ENCODE data around the gene TMEM132D. TPM values are rescaled to one million over a fixed set of nuclear protein-coding genes. Genes with fewer than 3 reads are reported as not detected.

TMEM132D gene
- total and polyA plus RNA-seq, 2 of the 8 experiments (the other 6 are each of a cell fraction or from before 2014, with no cell fraction given), result 3.5 to 10.1 TPM

DNA sequence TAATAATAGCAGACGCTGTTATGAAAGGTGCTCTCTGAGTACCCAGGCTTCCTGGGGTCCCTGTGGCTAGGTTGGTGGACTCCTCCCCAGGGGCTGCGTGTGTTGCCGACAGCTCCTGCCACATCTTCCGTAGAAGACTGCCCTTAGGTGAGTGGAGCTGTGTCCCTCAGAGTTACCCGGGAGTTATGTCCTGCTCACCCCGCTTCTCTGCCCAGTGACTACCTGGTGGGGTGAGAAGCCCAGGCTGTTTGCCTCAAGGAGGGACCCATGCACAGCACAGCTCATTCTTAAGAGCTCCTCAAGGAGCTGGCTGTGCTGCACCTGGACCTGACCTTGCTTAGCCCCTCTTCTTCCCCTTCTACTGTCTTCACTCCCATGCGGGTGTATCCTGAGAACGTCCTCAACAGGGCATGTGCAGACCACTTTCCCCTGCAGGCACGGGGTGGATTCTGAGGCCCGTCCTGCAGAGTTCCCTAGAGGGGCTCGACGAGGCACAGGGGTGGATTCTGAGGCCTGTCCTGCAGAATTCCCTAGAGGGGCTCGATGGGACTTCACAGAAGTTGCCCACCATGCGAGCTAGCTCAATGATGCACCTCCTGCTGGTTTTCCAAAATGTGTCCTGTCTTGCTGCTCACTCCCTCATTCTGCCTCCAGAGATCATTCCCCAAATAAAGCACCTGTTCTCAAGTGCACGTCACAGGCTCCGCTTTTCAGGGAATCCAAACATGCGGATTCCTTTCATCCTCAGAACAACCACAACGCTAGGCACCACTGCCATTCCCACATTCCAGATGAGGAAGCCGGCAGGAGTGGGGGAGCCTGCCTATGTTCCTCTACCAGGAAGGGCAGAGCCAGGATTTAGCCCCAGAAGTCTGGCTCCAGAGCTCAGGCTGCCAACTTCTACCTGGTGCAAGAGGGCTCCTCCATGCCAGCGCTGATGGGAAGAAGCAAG is 818.7 kb downstream of the TMEM132D start:
- H2BK120ac ChIP-seq (replicated peaks; ENCODE audit: low read depth, low read length), result no peak overlapping the region
- WGBS, 2 experiments (ENCODE audit: extremely low coverage in 1 of 2, insufficient coverage in 1 of 2, insufficient read length in 1 of 2, insufficient replicate concordance in 2 of 2, low coverage in 1 of 2, low lambda C conversion rate in 2 of 2, missing lambda C conversion rate in 1 of 2), result 90% methylated on average over 20 of the region's 20 CpGs; no CpG with 5 or more reads in 1 of the 2 experiments
- H3K23me2 ChIP-seq (ENCODE audit: low read depth, low read length), result no peaks in the 10 kb centered on the region
- no peak overlapping the region for H4K91ac ChIP-seq (replicated peaks; ENCODE audit: insufficient read length, low read length)
- H2AFZ ChIP-seq (ENCODE audit: low read length), result no peak overlapping the region
- H4K8ac ChIP-seq (ENCODE audit: extremely low read depth, insufficient read depth, low read length), result no peak overlapping the region
- H2BK20ac ChIP-seq (ENCODE audit: low read length), result no peak overlapping the region
- H3K4me2 ChIP-seq (ENCODE audit: insufficient read depth in 1 of 2, low read depth in 2 of 2, low read length in 2 of 2), result no peak overlapping the region
- no peaks in the 10 kb centered on the region; a peak in 1 of 4 replicates for H3K9me3 ChIP-seq (ENCODE audit: insufficient read depth in 2 of 2, low read depth in 1 of 2, low read length in 1 of 2)
- no peaks in the 10 kb centered on the region for H3K79me2 ChIP-seq (ENCODE audit: control insufficient read depth in 1 of 2, insufficient read depth in 2 of 2, low read length in 2 of 2)
- H2BK15ac ChIP-seq (ENCODE audit: low read length), result no peak overlapping the region
- no peak overlapping the region for H3K14ac ChIP-seq (ENCODE audit: insufficient read length)
- no peak overlapping the region for H3K4me3 ChIP-seq (ENCODE audit: extremely low read depth in 1 of 4, insufficient read depth in 2 of 4, low read depth in 3 of 4, low read length in 4 of 4)
- FAIRE-seq, result no peak
- peaks cover 0 to 2% of the 10 kb centered on the region in 2 experiments for H4K20me1 ChIP-seq (replicated peaks in 1 of 2; ENCODE audit: control insufficient read depth in 1 of 2, insufficient read depth in 2 of 2, low read length in 2 of 2)
- H3K27ac ChIP-seq (ENCODE audit: low read depth, low read length), result no peak overlapping the region
- no peak overlapping the region for H2BK5ac ChIP-seq (ENCODE audit: low read depth, low read length)
- H3K9ac ChIP-seq (replicated peaks in 1 of 4; ENCODE audit: extremely low read depth in 1 of 4, low read depth in 3 of 4, low read length in 3 of 4), result no peak overlapping the region
- H3K4ac ChIP-seq (replicated peaks; ENCODE audit: insufficient read length, low read depth, low read length), result no peak overlapping the region
- CTCF ChIA-PET (ENCODE audit: partially characterized antibody), result interaction anchor here (0.6 to 6.9 kb wide), 8 partner anchors 15 to 948 kb away, joined by 3 to 31 read pairs (median 5); no protein-coding TSS in a partner anchor
- POLR2A ChIA-PET (ENCODE audit: partially characterized antibody), result no interaction called here
- H3K36me3 ChIP-seq (ENCODE audit: control insufficient read depth in 2 of 4, insufficient read depth in 4 of 4, low read length in 3 of 4), result no peaks in the 10 kb centered on the region
- no peaks in the 10 kb centered on the region for H3K27me3 ChIP-seq (replicated peaks in 1 of 4; ENCODE audit: control insufficient read depth in 3 of 4, extremely low read depth in 1 of 4, insufficient read depth in 3 of 4, low read length in 3 of 4)
- no peaks in the 10 kb centered on the region for H3K4me1 ChIP-seq (replicated peaks in 1 of 4; ENCODE audit: control insufficient read depth in 3 of 4, insufficient read depth in 4 of 4, low read length in 3 of 4)
- H4K5ac ChIP-seq (ENCODE audit: insufficient read length, low read depth, low read length), result no peak overlapping the region
- no peaks in the 10 kb centered on the region for H3K79me1 ChIP-seq (ENCODE audit: low read depth, low read length)
- TF ChIP-seq BRCA1 (IDR thresholded peaks at IDR 0.05; ENCODE audit: low read depth, low read length), result no peak
- no peak for TF ChIP-seq KDM5A (IDR thresholded peaks at IDR 0.05; ENCODE audit: low read length)
- TF ChIP-seq, protein P1, sequence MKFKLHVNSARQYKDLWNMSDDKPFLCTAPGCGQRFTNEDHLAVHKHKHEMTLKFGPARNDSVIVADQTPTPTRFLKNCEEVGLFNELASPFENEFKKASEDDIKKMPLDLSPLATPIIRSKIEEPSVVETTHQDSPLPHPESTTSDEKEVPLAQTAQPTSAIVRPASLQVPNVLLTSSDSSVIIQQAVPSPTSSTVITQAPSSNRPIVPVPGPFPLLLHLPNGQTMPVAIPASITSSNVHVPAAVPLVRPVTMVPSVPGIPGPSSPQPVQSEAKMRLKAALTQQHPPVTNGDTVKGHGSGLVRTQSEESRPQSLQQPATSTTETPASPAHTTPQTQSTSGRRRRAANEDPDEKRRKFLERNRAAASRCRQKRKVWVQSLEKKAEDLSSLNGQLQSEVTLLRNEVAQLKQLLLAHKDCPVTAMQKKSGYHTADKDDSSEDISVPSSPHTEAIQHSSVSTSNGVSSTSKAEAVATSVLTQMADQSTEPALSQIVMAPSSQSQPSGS (IDR thresholded peaks at IDR 0.05; ENCODE audit: low read length), result no peak
- no peak for TF ChIP-seq KDM4A (IDR thresholded peaks at IDR 0.05; ENCODE audit: low read depth, low read length, severe bottlenecking)
- TF ChIP-seq SP4 (IDR thresholded peaks at IDR 0.05; ENCODE audit: low read length), result no peak
- TF ChIP-seq HDAC2 (IDR thresholded peaks at IDR 0.05; ENCODE audit: borderline replicate concordance in 1 of 2, low read depth in 2 of 2, low read length in 2 of 2), result no peak
- no peak overlapping the region for H3K56ac ChIP-seq (replicated peaks; ENCODE audit: insufficient read length, low read depth, low read length)
- H2AK5ac ChIP-seq (ENCODE audit: low read depth, low read length), result no peak overlapping the region
- H3K23ac ChIP-seq (ENCODE audit: insufficient read length), result no peak overlapping the region
- no peak overlapping the region for H2BK12ac ChIP-seq (ENCODE audit: low read depth, low read length)
- no peak overlapping the region for H3K18ac ChIP-seq (ENCODE audit: extremely low read depth, low read length)
- DNase-seq (ENCODE audit: low read depth in 1 of 2, low spot score in 2 of 2), result no peak

Measured in H1 (cell line).